ENCODE measurements around the gene ODAM. TPM values are rescaled to one million over a fixed set of nuclear protein-coding genes. Genes with fewer than 3 reads are reported as not detected.
"Not testable (repeated sequence)": the region's sequence is repeated elsewhere in the genome, so short reads cannot be mapped to it uniquely, and the experiment has no call there.

The ODAM gene
- total RNA-seq, 1 donor from 2014 or later: not detected

GRCh38 chr4:70239131-70239883 is 43.8 kb downstream of the ODAM start:
- Histone ChIP-seq H3F3A (ENCODE audit: low read depth) (no peaks in the 10 kb centered on the region), H4K20me1 (ENCODE audit: low read depth) (no peaks in the 10 kb centered on the region), H3K27me3 (no peaks in the 10 kb centered on the region), H3K9me3 (ENCODE audit: low read depth) (no peaks in the 10 kb centered on the region), H3K4me2 (no peak overlapping the region), H3K79me2 (ENCODE audit: low read depth) (no peaks in the 10 kb centered on the region), H3K9ac (no peak overlapping the region), H3K4me3 (no peak overlapping the region), H2AFZ (replicated peaks) (peak overlapping the region; percentile 15), H3K36me3 (no peaks in the 10 kb centered on the region), H3K27ac (no peak overlapping the region), H3K4me1 (peaks cover 3% of the 10 kb centered on the region)
- no peak for TF ChIP-seq EZH2 (IDR thresholded peaks at IDR 0.05)
- TF ChIP-seq EZH2phosphoT487 (IDR thresholded peaks at IDR 0.05): no peak
- TF ChIP-seq, protein P1, sequence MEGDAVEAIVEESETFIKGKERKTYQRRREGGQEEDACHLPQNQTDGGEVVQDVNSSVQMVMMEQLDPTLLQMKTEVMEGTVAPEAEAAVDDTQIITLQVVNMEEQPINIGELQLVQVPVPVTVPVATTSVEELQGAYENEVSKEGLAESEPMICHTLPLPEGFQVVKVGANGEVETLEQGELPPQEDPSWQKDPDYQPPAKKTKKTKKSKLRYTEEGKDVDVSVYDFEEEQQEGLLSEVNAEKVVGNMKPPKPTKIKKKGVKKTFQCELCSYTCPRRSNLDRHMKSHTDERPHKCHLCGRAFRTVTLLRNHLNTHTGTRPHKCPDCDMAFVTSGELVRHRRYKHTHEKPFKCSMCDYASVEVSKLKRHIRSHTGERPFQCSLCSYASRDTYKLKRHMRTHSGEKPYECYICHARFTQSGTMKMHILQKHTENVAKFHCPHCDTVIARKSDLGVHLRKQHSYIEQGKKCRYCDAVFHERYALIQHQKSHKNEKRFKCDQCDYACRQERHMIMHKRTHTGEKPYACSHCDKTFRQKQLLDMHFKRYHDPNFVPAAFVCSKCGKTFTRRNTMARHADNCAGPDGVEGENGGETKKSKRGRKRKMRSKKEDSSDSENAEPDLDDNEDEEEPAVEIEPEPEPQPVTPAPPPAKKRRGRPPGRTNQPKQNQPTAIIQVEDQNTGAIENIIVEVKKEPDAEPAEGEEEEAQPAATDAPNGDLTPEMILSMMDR (IDR thresholded peaks at IDR 0.05): no peak
- no peaks in the 10 kb centered on the region for H3K9me3 Mint-ChIP-seq
- H3K4me1 Mint-ChIP-seq: peaks cover 2% of the 10 kb centered on the region
- H3K27ac Mint-ChIP-seq: no peak overlapping the region
- H3K36me3 Mint-ChIP-seq: no peaks in the 10 kb centered on the region
- DNase-seq (ENCODE audit: low spot score): no peak
- no peaks in the 10 kb centered on the region for H3K27me3 Mint-ChIP-seq (ENCODE audit: insufficient read depth, low read depth)
- H3K4me3 Mint-ChIP-seq: no peak overlapping the region

- Mint-ChIP-seq H3K9me3 (no peaks in the 10 kb centered on the region), H3K27me3 (ENCODE audit: insufficient read depth, low read depth) (no peaks in the 10 kb centered on the region), H3K27ac (no peak overlapping the region), H3K4me3 (no peak overlapping the region), H3K36me3 (no peaks in the 10 kb centered on the region), H3K4me1 (peaks cover 2% of the 10 kb centered on the region)
- peak overlapping the region; percentile 15 for H2AFZ ChIP-seq (replicated peaks)
- H3K4me1 ChIP-seq: peaks cover 3% of the 10 kb centered on the region
- no peak overlapping the region for H3K4me2 ChIP-seq
- no peak overlapping the region for H3K4me3 ChIP-seq
- DNase-seq (ENCODE audit: low spot score): peak; percentile 12
- H3K9me3 ChIP-seq (ENCODE audit: low read depth): no peaks in the 10 kb centered on the region
- no peak overlapping the region for H3K27ac ChIP-seq
- TF ChIP-seq EZH2phosphoT487 (IDR thresholded peaks at IDR 0.05) (no peak), EZH2 (IDR thresholded peaks at IDR 0.05) (no peak)
- TF ChIP-seq, protein P1 (IDR thresholded peaks at IDR 0.05): no peak
- H3K79me2 ChIP-seq (ENCODE audit: low read depth): no peaks in the 10 kb centered on the region
- H4K20me1 ChIP-seq (ENCODE audit: low read depth): no peaks in the 10 kb centered on the region
- H3K36me3 ChIP-seq: no peaks in the 10 kb centered on the region
- H3F3A ChIP-seq (ENCODE audit: low read depth): no peaks in the 10 kb centered on the region
- no peaks in the 10 kb centered on the region for H3K27me3 ChIP-seq
- H3K9ac ChIP-seq: no peak overlapping the region
These were observed 44.5 kb downstream of the ODAM start for GRCh38 chr4:70239884-70240591.

DNA sequence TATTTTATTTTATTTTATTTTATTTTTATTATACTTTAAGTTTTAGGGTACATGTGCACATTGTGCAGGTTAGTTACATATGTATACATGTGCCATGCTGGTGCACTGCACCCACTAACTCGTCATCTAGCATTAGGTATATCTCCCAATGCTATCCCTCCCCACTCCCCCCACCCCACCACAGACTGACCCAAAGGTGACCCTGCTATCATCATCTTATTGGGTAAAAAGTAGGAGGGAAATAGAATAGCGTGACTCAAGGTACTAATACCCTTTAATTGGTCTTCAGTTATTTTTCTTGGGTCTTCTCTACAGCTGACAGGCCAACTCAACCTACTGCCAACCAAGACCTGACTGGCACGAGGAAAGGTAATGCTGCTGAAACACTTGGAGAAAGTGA is 46.8 kb downstream of the ODAM start, which contains the start of gene CSN3:
Gene CSN3 (plus strand): TSS at position 301 of the 400 bp plus-strand sequence. CDS start 2,223 bp downstream, outside the sequence.
- not testable (repeated sequence) for H4K20me1 ChIP-seq (ENCODE audit: low read depth); H3K9me3 Mint-ChIP-seq; H3K36me3 ChIP-seq; H3K4me3 Mint-ChIP-seq; H3K4me3 ChIP-seq; H3K27me3 Mint-ChIP-seq (ENCODE audit: insufficient read depth, low read depth); DNase-seq (ENCODE audit: low spot score); H3K36me3 Mint-ChIP-seq; H3K9me3 ChIP-seq (ENCODE audit: low read depth); H3K27ac Mint-ChIP-seq; H3F3A ChIP-seq (ENCODE audit: low read depth); H3K4me1 ChIP-seq; H3K27me3 ChIP-seq; H3K9ac ChIP-seq; H3K4me2 ChIP-seq; H3K27ac ChIP-seq; H3K4me1 Mint-ChIP-seq; H2AFZ ChIP-seq (replicated peaks); H3K79me2 ChIP-seq (ENCODE audit: low read depth)

GRCh38 chr4:70243091-70243490 is 47.6 kb downstream of the ODAM start:
- no peaks in the 10 kb centered on the region for H3K27me3 ChIP-seq
- no peaks in the 10 kb centered on the region for H3K9me3 ChIP-seq (ENCODE audit: low read depth)
- Mint-ChIP-seq H3K4me3 (no peak overlapping the region), H3K27me3 (ENCODE audit: insufficient read depth, low read depth) (no peaks in the 10 kb centered on the region), H3K9me3 (no peaks in the 10 kb centered on the region), H3K4me1 (peaks cover 2% of the 10 kb centered on the region), H3K27ac (no peak overlapping the region), H3K36me3 (no peaks in the 10 kb centered on the region)
- H3K27ac ChIP-seq: no peak overlapping the region
- DNase-seq (ENCODE audit: low spot score): no peak
- H3K79me2 ChIP-seq (ENCODE audit: low read depth): no peaks in the 10 kb centered on the region
- no peaks in the 10 kb centered on the region for H3F3A ChIP-seq (ENCODE audit: low read depth)
- TF ChIP-seq EZH2 (IDR thresholded peaks at IDR 0.05): no peak
- TF ChIP-seq EZH2phosphoT487 (IDR thresholded peaks at IDR 0.05): no peak
- TF ChIP-seq, protein P1 (IDR thresholded peaks at IDR 0.05): no peak
- H3K4me3 ChIP-seq: no peak overlapping the region
- H2AFZ ChIP-seq (replicated peaks): no peak overlapping the region
- H4K20me1 ChIP-seq (ENCODE audit: low read depth): no peaks in the 10 kb centered on the region
- peaks cover 3% of the 10 kb centered on the region for H3K4me1 ChIP-seq
- no peak overlapping the region for H3K9ac ChIP-seq
- no peaks in the 10 kb centered on the region for H3K36me3 ChIP-seq
- no peak overlapping the region for H3K4me2 ChIP-seq
